GM06990 (cell line): Measurements from ENCODE around the gene PELI3.
A peak's percentile ranks its signal among the peaks of the same experiment; 100 is the strongest.
"Not testable (repeated sequence)": the region's sequence is repeated elsewhere in the genome, so short reads cannot be mapped to it uniquely, and the experiment has no call there.

Source experiments
- DNase-seq: peaks from one replicate; pipeline ENCODE4 v3.0.0-alpha.2; 2011; ENCODE audit not compliant: insufficient read length; ENCODE audit errors: extremely low read depth
- H3K27me3 ChIP-seq: replicated peaks from 2 replicates; pipeline ENCODE4 v1.6.0; 2011; ENCODE audit warnings: low read length; ENCODE audit not compliant: control insufficient read depth, insufficient read depth
- H3K36me3 ChIP-seq: 2 replicates; pipeline ENCODE4 v1.5.1; 2011; ENCODE audit warnings: low read length; ENCODE audit not compliant: control insufficient read depth, insufficient read depth
- H3K4me3 ChIP-seq: replicated peaks from 2 replicates; pipeline ENCODE4 v1.5.1; 2011; ENCODE audit warnings: low read depth, mild to moderate bottlenecking, control low read depth, low read length
- CTCF ChIP-seq: IDR thresholded peaks from 2 replicates; pipeline ENCODE4 v1.5.1; 2011; ENCODE audit warnings: low read length, control low read depth, mild to moderate bottlenecking, inconsistent platforms; ENCODE audit not compliant: insufficient read depth, poor library complexity, severe bottlenecking

The PELI3 gene

GRCh38 chr11:66432597-66432996, 34.1 kb upstream of the PELI3 start:
- Histone ChIP-seq H3K36me3 (peaks cover 2% of the 10 kb centered on the region), H3K4me3 (no peak overlapping the region), H3K27me3 (no peaks in the 10 kb centered on the region)
- no peak for TF ChIP-seq CTCF
- DNase-seq, result no peak

GRCh38 chr11:66437979-66438503, 28.7 kb upstream of the PELI3 start:
- Histone ChIP-seq H3K27me3 (no peaks in the 10 kb centered on the region), H3K4me3 (peak overlapping the region; percentile 87), H3K36me3 (peaks cover 2% of the 10 kb centered on the region)
- DNase-seq, result no peak
- TF ChIP-seq CTCF, result no peak

GRCh38 chr11:66438504-66439466, 27.9 kb upstream of the PELI3 start, which contains the start of gene MRPL11:
Gene MRPL11 (minus strand): TSS chr11:66438848. CDS start chr11:66438754, 94 bp downstream.
- no peaks in the 10 kb centered on the region; the same call in none of the 2 replicates for H3K36me3 ChIP-seq
- no peaks in the 10 kb centered on the region for H3K27me3 ChIP-seq
- DNase-seq, result peak; percentile 83
- H3K4me3 ChIP-seq, result peak within 1 kb of the TSS; percentile 87
- TF ChIP-seq CTCF, result peak; percentile 79

GRCh38 chr11:66440101-66440939, 26.4 kb upstream of the PELI3 start:
- not testable (repeated sequence) for H3K4me3 ChIP-seq, H3K27me3 ChIP-seq, H3K36me3 ChIP-seq, DNase-seq

GRCh38 chr11:66440940-66441282, 25.8 kb upstream of the PELI3 start:
- H3K4me3 ChIP-seq, H3K27me3 ChIP-seq, DNase-seq, H3K36me3 ChIP-seq: not testable (repeated sequence)

- H3K4me3 ChIP-seq, result no peak overlapping the region
- H3K27me3 ChIP-seq, result no peaks in the 10 kb centered on the region
- H3K36me3 ChIP-seq, result no peaks in the 10 kb centered on the region
- DNase-seq, result no peak
- no peak for TF ChIP-seq CTCF
Measured at GRCh38 chr11:66443602-66444001, 23.1 kb upstream of the PELI3 start.
